GM20000 (cell line): ENCODE data around the gene CDK14.

ENCODE experiments used
- DNase-seq: peaks from one replicate; pipeline ENCODE4 v3.0.0; 2012; ENCODE audit warnings: low spot score
- TF ChIP-seq, protein P1 (sequence below): IDR thresholded peaks from 2 replicates; pipeline ENCODE4 v1.5.1; 2012; ENCODE audit warnings: mild to moderate bottlenecking, control low read depth; ENCODE audit errors: extremely low read depth, missing control alignments

CDK14 gene

DNA sequence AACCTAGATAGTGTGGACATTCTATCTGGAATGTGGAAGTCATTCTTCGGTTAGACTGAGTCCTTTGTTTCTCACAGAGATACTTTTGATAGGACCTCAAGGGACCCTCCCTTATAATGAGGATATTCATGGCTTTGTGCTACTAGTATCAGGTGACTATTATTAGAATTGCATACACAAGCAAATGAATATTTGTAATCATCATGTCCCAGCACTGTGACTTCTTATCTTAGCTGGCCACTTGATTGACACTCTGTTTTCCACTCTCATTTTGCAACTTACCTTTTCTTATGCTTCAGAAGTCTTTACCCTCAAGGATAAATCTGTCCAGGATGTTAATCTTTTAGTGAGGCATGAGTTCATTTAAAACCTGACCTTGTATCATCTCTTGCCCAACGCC is 399.9 kb downstream of the CDK14 start:
- TF ChIP-seq, protein P1, sequence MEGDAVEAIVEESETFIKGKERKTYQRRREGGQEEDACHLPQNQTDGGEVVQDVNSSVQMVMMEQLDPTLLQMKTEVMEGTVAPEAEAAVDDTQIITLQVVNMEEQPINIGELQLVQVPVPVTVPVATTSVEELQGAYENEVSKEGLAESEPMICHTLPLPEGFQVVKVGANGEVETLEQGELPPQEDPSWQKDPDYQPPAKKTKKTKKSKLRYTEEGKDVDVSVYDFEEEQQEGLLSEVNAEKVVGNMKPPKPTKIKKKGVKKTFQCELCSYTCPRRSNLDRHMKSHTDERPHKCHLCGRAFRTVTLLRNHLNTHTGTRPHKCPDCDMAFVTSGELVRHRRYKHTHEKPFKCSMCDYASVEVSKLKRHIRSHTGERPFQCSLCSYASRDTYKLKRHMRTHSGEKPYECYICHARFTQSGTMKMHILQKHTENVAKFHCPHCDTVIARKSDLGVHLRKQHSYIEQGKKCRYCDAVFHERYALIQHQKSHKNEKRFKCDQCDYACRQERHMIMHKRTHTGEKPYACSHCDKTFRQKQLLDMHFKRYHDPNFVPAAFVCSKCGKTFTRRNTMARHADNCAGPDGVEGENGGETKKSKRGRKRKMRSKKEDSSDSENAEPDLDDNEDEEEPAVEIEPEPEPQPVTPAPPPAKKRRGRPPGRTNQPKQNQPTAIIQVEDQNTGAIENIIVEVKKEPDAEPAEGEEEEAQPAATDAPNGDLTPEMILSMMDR, result no peak
- no peak for DNase-seq

DNA sequence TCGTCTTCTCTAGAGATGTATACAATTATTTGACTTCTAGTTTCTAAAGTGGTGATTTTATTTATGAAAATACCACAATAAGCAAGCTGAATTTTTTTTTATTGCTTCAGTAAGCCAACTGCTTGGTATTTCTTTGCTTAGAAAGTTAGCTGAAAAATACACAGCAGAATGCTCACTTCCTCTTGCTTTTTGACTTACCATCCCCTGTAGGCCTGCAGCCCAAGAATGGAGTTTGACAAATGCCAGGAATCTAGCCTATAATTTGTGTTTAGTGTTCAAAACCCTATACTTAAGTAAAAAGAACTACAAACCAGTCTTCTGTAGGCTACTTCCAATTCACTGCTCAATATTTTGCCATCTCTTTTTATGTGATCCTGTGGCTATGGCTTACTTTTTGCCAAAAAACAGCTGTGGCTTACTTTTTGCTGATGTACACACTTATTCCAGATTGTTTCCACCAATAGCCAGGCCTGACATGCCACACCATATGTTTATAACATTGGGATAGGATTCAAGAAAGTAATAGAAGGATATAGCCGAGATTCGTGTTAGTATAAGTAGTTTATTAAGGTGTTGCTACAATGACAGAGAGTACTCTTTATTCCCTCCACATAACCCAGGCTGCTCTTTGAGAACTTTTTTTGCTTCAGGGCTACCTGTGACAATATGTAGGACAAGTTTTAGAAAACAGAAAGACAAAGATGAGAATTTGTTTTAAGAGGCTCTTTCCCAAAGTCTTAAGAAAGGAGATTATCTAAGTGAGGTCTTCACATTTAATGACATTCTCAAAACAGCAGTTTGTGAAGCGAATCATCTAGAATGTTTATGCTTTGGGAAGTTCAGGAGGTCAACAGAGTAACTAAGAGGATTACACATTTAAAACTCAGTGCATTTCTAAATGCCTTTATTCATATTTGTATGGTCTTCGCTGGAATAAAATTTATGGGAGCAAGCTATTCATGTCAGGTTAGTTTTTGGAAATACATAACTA is 404.2 kb downstream of the CDK14 start:
- DNase-seq, result no peak
- TF ChIP-seq, protein P1, result no peak

DNA sequence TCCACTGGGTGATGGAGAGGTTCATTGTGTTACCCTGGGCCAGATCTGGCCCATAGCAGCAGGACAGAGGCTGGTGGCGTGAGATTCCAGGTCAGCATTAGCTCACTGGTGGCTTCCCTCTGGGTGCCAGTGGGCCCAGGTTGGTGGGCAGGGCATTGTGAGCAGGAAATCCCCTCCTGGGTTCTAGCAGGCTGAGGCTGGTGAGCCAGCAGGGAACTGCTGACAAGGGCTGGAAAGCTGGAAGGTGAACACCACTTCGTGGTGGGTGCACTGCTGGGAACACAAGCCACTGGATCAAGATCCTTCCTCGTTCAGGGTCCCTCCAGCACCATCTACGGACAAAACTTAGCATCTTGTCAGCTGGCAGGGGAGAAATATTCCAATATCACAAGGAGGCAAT is 408.9 kb downstream of the CDK14 start:
- TF ChIP-seq, protein P1, result no peak
- DNase-seq, result no peak

DNA sequence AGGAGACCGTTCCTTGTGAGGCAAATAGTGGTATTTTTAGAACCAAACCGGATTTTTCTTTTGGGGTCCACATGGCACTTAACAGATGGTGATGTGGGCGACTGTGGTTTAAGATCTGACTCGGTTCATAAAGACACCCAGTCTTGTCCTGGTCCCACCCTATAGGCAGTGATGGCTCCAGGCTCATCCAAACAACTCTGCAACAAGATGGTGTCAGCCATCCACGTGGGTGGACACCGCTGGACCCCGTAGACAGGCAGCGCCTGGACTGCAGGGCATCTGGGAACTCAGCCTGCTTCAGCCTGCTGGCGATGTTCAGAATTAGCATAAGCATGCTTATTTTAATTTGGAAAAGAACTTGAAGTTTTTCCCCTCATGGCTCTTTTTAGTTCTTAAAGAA is 409.7 kb downstream of the CDK14 start:
- TF ChIP-seq, protein P1, result no peak
- DNase-seq, result no peak

DNA sequence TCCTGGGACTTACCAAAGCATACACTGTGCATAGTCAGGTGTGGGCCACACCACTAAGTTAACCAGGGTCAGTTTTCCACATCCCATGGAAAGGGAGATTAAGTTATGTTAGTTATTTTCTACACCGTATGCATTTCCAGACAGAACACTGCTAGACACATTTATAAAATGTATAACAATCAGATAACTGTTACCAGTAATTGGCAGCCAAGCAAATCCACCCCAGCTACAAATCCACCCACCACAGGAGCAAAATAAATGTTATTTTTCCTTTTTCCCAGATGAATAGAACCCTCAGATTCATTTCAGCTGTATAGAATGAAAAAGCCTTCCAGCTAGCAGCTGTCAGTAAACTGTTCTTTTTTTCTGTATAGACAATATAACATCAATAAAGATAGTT is 411.2 kb downstream of the CDK14 start:
- TF ChIP-seq, protein P1, result no peak
- DNase-seq, result no peak

DNA sequence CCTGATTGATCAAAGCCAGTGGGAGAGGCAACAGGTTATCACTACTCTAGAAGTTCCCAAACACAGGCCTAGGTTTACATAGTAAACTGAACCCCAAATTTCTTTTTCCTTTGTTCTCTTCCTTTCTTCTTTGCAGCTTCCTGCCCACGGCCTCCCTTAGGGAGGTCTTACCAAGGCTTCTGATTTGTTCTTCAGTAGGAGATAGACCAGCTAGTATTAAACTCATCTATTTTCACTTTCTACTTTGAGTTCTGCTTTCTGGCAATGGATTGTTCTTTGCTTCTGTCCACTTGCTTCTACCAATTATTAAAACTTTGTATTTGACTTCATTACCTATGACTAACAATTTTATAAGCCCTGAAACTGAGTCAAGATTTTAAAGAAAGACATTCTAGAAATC is 417.0 kb downstream of the CDK14 start:
- no peak for DNase-seq
- TF ChIP-seq, protein P1, result no peak

DNA sequence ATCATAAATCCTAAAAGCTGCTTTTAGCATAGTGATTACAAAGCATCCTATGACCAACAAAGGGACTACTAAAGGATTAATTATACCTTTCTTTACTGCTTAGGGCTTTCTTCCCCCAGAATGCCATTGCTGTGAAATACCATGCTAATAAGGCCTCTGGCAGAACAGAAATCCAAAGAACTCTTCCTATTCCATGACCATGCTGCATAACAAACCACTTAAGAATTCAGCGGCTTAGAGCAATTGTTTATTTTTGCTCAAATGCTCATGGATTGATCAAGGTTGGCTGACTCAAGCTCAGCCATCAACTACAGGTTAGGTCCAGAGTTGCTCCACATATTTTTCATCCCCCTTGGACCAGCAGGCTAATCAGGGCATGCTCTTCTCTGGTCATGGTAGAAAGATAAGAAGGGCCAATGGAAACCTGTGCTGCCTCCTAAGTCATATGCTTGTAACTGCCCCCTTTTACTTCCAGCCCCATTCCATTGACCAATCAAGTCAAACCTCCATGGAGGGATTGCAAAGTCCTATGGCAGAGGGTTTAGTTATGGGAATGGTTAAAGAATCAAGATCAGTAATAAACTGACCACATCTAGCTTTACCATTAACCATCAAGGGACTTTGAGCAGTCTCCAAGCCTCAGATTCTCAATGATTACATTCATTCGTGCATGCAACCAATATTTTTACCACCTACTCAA is 423.7 kb downstream of the CDK14 start:
- no peak for DNase-seq
- TF ChIP-seq, protein P1, result no peak
